GM12878 (cell line): Measurements from ENCODE around the gene PODN. TPM values are rescaled to one million over a fixed set of nuclear protein-coding genes. Genes with fewer than 3 reads are reported as not detected.

Source experiments
- BACH1 ChIP-seq: fragments of 450-650 bp; IDR thresholded peaks from 2 replicates; pipeline ENCODE4 v1.6.1; 2017; ENCODE audit warnings: mild to moderate bottlenecking, borderline replicate concordance
- CTCF ChIP-seq, 3 experiments: IDR thresholded peaks in 2 of 3; conservative IDR thresholded peaks in 1 of 3; 2 replicates each; pipeline ENCODE4 v1.5.1; 2011; ENCODE audit warnings: low read depth in 3 of 3, low read length in 3 of 3, mild to moderate bottlenecking in 3 of 3, control low read depth in 2 of 3, moderate library complexity in 2 of 3, inconsistent platforms in 1 of 3, mixed read lengths in 1 of 3; ENCODE audit not compliant: control insufficient read depth in 2 of 3, insufficient read depth in 1 of 3; ENCODE audit errors: extremely low read depth in 1 of 3
- GATAD2B ChIP-seq: fragments of 450-650 bp; conservative IDR thresholded peaks from 2 replicates; pipeline ENCODE4 v1.6.1; 2017; ENCODE audit warnings: low read depth, mild to moderate bottlenecking, moderate library complexity
- HSF1 ChIP-seq: fragments of 150-350 bp; IDR thresholded peaks from 2 replicates; pipeline ENCODE4 v1.6.1; 2014; ENCODE audit warnings: mild to moderate bottlenecking, low read depth, low read length
- IRF4 ChIP-seq: IDR thresholded peaks from 2 replicates; pipeline ENCODE4 v1.6.1; 2011; ENCODE audit warnings: low read depth, low read length
- IRF5 ChIP-seq: fragments of 450-650 bp; IDR thresholded peaks from 2 replicates; pipeline ENCODE4 v1.6.1; 2017; ENCODE audit warnings: borderline replicate concordance
- MTA2 ChIP-seq: fragments of 450-650 bp; IDR thresholded peaks from 2 replicates; pipeline ENCODE4 v1.6.1; 2016; ENCODE audit warnings: low read depth, mild to moderate bottlenecking, moderate library complexity
- NKRF ChIP-seq: fragments of 450-650 bp; conservative IDR thresholded peaks from 2 replicates; pipeline ENCODE4 v1.6.1; 2017; ENCODE audit warnings: mild to moderate bottlenecking, moderate library complexity
- NR2C2 ChIP-seq: IDR thresholded peaks from 2 replicates; pipeline ENCODE4 v1.6.1; 2011; ENCODE audit warnings: borderline replicate concordance, low read depth; ENCODE audit not compliant: control insufficient read depth, insufficient read length
- SMAD5 ChIP-seq: IDR thresholded peaks from 2 replicates; pipeline ENCODE4 v1.6.1; 2016; ENCODE audit warnings: antibody characterized with exemption, low read depth
- TARDBP ChIP-seq: IDR thresholded peaks from 2 replicates; pipeline ENCODE4 v1.6.1; 2016; ENCODE audit warnings: borderline replicate concordance
- TBL1XR1 ChIP-seq: IDR thresholded peaks from 2 replicates; pipeline ENCODE4 v1.6.1; 2012; ENCODE audit warnings: low read depth, low read length, improper control_type of control experiment
- polyA plus RNA-seq, 11 experiments: library from polyadenylated mRNA; depleted of rRNA in 4 of 11; unstranded in 6 of 11; stranded (reverse) in 5 of 11; fragments of >200 nt; fragmentation: Nextera tagmentation in 4 of 11; fragmentation: Illumina TruSeq in 1 of 11; extraction: Ambion mirVana in 4 of 11; extraction: Trizol in 1 of 11; gene quantifications; 1 replicate in 1 of 11; 2 replicates in 10 of 11; pipeline versions ENCODE4 v1.2.1 to v1.2.3, GENCODE V29; 2011 to 2016; ENCODE audit warnings: inconsistent platforms in 2 of 11, missing spikeins in 2 of 11, low read depth in 1 of 11
- total RNA-seq, 4 experiments: library from RNA; depleted of rRNA in 3 of 4; stranded (reverse); fragments of >200 nt in 3 of 4; fragmentation: Illumina TruSeq in 1 of 4; extraction: Trizol in 1 of 4; gene quantifications; 2 replicates each; pipeline versions ENCODE4 v1.2.1 to v1.2.3, GENCODE V29; 2013 to 2021

PODN gene
- total and polyA plus RNA-seq, 10 of the 15 experiments (the other 5 are each of a cell fraction or from before 2014, with no cell fraction given): 0.10 TPM; not detected in 9

- no peak for TF ChIP-seq NKRF
- TF ChIP-seq CTCF (IDR thresholded peaks at IDR 0.05 in 2 of 3, conservative IDR thresholded peaks at IDR 0.05 in 1 of 3; ENCODE audit: control insufficient read depth in 2 of 3, extremely low read depth in 1 of 3, insufficient read depth in 1 of 3, low read depth in 3 of 3, low read length in 3 of 3): no peak
- TF ChIP-seq NR2C2: no peak
- no peak for TF ChIP-seq TBL1XR1
- TF ChIP-seq SMAD5: no peak
- TF ChIP-seq HSF1: no peak
- TF ChIP-seq TARDBP: no peak
- TF ChIP-seq IRF4: no peak
- TF ChIP-seq BACH1: no peak
- TF ChIP-seq GATAD2B: no peak
- TF ChIP-seq MTA2: no peak
- no peak for TF ChIP-seq IRF5
Measured at GRCh38 chr1:53075761-53076163, 13.7 kb downstream of the PODN start (continued).
